Measurements from ENCODE around the gene TRMT2B. TPM values are rescaled to one million over a fixed set of nuclear protein-coding genes. Genes with fewer than 3 reads are reported as not detected.

TRMT2B gene
- polyA plus RNA-seq, 1 of the 3 experiments (the other 2 are of a cell fraction): 7.2 TPM

DNA sequence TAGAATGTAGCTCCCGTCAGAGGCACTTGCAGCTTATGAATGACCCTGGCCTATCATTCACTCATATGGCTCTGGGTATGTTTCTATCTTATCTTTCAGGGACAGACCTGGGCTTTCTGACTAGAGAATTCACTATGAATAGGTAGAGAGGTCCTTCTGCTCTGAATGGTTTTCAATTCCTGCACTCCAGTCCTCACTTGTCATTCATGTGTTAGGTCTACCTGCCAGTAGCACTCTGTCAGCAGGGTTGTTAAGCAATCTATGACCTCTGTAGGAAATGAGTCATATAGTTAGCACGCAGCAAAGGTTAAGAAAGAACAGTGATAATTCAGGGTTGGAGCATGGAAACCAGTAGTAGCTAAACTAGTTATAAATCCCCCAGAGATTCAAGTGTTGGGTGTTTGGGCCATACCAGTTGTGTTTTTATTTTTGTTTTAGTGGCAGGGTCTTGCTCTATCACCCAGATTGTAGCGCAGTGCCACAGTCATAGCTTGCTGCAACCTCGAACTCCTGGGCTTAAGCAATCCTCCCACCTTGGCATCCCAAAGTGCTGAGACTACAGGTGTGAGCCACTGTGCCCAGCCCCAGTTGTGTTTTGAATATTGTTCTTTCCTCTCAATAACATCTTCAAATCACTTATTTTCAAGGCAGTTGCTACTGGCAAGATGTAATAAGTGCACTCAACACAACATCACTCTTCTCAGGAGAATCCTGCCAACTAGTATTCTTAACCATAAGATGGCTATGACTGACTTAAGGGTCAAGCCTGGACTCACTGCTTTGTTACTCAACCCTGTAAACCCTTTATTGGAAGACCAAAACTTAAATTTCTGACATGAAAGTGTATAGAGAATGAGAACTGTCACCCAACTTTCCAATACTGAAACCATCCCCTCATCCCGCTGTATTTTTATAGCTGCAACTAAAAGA, 57.3 kb downstream of the TRMT2B start:
- POLR2A ChIA-PET: no interaction called here
- no peak for DNase-seq
- TF ChIP-seq FOSL2 (IDR thresholded peaks at IDR 0.05; ENCODE audit: borderline replicate concordance, low read depth) (0 out of 2 replicates have a peak, but pooled peaks have one; percentile 10), SIN3A (IDR thresholded peaks at IDR 0.05; ENCODE audit: borderline replicate concordance, low read depth, low read length) (no peak), TCF12 (IDR thresholded peaks at IDR 0.05) (no peak), YY1 (IDR thresholded peaks at IDR 0.05; ENCODE audit: low read depth) (no peak), REST (IDR thresholded peaks at IDR 0.05; ENCODE audit: low read depth, low read length) (no peak)
- TF ChIP-seq, protein P1, sequence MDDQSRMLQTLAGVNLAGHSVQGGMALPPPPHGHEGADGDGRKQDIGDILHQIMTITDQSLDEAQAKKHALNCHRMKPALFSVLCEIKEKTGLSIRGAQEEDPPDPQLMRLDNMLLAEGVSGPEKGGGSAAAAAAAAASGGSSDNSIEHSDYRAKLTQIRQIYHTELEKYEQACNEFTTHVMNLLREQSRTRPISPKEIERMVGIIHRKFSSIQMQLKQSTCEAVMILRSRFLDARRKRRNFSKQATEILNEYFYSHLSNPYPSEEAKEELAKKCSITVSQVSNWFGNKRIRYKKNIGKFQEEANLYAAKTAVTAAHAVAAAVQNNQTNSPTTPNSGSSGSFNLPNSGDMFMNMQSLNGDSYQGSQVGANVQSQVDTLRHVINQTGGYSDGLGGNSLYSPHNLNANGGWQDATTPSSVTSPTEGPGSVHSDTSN (IDR thresholded peaks at IDR 0.05): no peak
- TF ChIP-seq, protein P2, sequence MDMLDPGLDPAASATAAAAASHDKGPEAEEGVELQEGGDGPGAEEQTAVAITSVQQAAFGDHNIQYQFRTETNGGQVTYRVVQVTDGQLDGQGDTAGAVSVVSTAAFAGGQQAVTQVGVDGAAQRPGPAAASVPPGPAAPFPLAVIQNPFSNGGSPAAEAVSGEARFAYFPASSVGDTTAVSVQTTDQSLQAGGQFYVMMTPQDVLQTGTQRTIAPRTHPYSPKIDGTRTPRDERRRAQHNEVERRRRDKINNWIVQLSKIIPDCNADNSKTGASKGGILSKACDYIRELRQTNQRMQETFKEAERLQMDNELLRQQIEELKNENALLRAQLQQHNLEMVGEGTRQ (IDR thresholded peaks at IDR 0.05; ENCODE audit: borderline replicate concordance, low read depth, low read length): no peak

DNA sequence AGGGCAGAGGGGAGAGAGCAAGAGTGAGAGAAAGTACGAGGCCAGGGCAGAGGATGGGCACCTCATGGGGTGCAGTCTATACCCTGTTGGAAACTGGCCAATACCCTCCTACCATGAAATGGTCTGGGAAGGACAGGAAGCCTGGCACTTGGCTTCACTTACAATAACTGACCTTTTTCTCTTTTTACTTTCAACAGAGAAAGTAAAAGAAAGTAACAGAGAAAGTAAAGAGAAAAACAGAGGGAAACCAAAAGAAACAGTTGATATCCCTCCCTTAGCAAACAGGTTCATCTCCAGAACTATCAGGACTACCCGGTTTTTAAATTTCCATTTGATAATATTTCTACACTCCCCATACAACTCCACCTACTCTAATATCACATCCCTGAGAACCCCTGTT, 61.8 kb downstream of the TRMT2B start:
- H4K20me1 ChIP-seq (ENCODE audit: insufficient read depth): no peaks in the 10 kb centered on the region
- H2AFZ ChIP-seq (ENCODE audit: low read depth): no peak overlapping the region
- H3K9me2 ChIP-seq: no peaks in the 10 kb centered on the region
- no peaks in the 10 kb centered on the region for H3K9me3 ChIP-seq
- H3F3A ChIP-seq (replicated peaks; ENCODE audit: insufficient read depth): no peaks in the 10 kb centered on the region
- no peaks in the 10 kb centered on the region for H3K4me1 ChIP-seq (ENCODE audit: control insufficient read depth in 1 of 2, insufficient read depth in 2 of 2, low read depth in 1 of 2, low read length in 1 of 2)
- WGBS (ENCODE audit: low lambda C conversion rate): 39% methylated on average over 2 of the region's 2 CpGs
- H3K27me3 ChIP-seq (ENCODE audit: insufficient read depth): no peaks in the 10 kb centered on the region
- ChIA-PET POLR2A (no interaction called here), CTCF (no interaction called here)
- no peak overlapping the region for H3K4me3 ChIP-seq (ENCODE audit: low read depth in 2 of 2, low read length in 1 of 2)
- DNase-seq: no peak
- no peak overlapping the region for H3K27ac ChIP-seq (ENCODE audit: low read depth in 2 of 2, low read length in 1 of 2)
- no peak overlapping the region for H3K9ac ChIP-seq
- no peaks in the 10 kb centered on the region for H3K79me2 ChIP-seq (ENCODE audit: insufficient read depth)
- H3K36me3 ChIP-seq (replicated peaks in 1 of 2; ENCODE audit: control insufficient read depth in 1 of 2, insufficient read depth in 2 of 2, low read length in 1 of 2): no peaks in the 10 kb centered on the region
- H3K4me2 ChIP-seq: no peak overlapping the region
- TF ChIP-seq RXRA (IDR thresholded peaks at IDR 0.05; ENCODE audit: borderline replicate concordance, low read depth): no peak
- no peak for TF ChIP-seq NRF1 (IDR thresholded peaks at IDR 0.05; ENCODE audit: low read depth, low read length)
- TF ChIP-seq, protein P3, sequence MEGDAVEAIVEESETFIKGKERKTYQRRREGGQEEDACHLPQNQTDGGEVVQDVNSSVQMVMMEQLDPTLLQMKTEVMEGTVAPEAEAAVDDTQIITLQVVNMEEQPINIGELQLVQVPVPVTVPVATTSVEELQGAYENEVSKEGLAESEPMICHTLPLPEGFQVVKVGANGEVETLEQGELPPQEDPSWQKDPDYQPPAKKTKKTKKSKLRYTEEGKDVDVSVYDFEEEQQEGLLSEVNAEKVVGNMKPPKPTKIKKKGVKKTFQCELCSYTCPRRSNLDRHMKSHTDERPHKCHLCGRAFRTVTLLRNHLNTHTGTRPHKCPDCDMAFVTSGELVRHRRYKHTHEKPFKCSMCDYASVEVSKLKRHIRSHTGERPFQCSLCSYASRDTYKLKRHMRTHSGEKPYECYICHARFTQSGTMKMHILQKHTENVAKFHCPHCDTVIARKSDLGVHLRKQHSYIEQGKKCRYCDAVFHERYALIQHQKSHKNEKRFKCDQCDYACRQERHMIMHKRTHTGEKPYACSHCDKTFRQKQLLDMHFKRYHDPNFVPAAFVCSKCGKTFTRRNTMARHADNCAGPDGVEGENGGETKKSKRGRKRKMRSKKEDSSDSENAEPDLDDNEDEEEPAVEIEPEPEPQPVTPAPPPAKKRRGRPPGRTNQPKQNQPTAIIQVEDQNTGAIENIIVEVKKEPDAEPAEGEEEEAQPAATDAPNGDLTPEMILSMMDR (IDR thresholded peaks at IDR 0.05): no peak
- no peak for TF ChIP-seq FOSL2 (IDR thresholded peaks at IDR 0.05; ENCODE audit: borderline replicate concordance, low read depth)
- no peak for TF ChIP-seq MXI1 (IDR thresholded peaks at IDR 0.05; ENCODE audit: low read depth, low read length)
- no peak for TF ChIP-seq TEAD4 (IDR thresholded peaks at IDR 0.05; ENCODE audit: borderline replicate concordance, insufficient read depth)
- TF ChIP-seq SMC3 (IDR thresholded peaks at IDR 0.05; ENCODE audit: low read depth, low read length): no peak
- TF ChIP-seq TAF1 (IDR thresholded peaks at IDR 0.05; ENCODE audit: borderline replicate concordance, low read depth, low read length): no peak
- no peak for TF ChIP-seq GATA2 (CRISPR knock-in tag; IDR thresholded peaks at IDR 0.05)
- no peak for TF ChIP-seq RAD21 (IDR thresholded peaks at IDR 0.05; ENCODE audit: low read length)

More for the DNA sequence above, 57.3 kb downstream of the TRMT2B start:
- WGBS (ENCODE audit: low lambda C conversion rate): 33% methylated on average over 5 of the region's 5 CpGs
- no peaks in the 10 kb centered on the region for H3K27me3 ChIP-seq (ENCODE audit: insufficient read depth)
- no peaks in the 10 kb centered on the region for H3K4me1 ChIP-seq (ENCODE audit: control insufficient read depth in 1 of 2, insufficient read depth in 2 of 2, low read depth in 1 of 2, low read length in 1 of 2)
- H3K4me2 ChIP-seq: no peak overlapping the region
- peak overlapping the region in 1 of 2 experiments; percentile 59; a peak in 2 of 4 replicates for H3K27ac ChIP-seq (ENCODE audit: low read depth in 2 of 2, low read length in 1 of 2)
- H4K20me1 ChIP-seq (ENCODE audit: insufficient read depth): no peaks in the 10 kb centered on the region
- no peaks in the 10 kb centered on the region for H3K36me3 ChIP-seq (replicated peaks in 1 of 2; ENCODE audit: control insufficient read depth in 1 of 2, insufficient read depth in 2 of 2, low read length in 1 of 2)
- no peak overlapping the region for H2AFZ ChIP-seq (ENCODE audit: low read depth)
- no peaks in the 10 kb centered on the region for H3F3A ChIP-seq (replicated peaks; ENCODE audit: insufficient read depth)
- no peaks in the 10 kb centered on the region for H3K9me2 ChIP-seq
- H3K4me3 ChIP-seq (ENCODE audit: low read depth in 2 of 2, low read length in 1 of 2): no peak overlapping the region
- no peak overlapping the region for H3K9ac ChIP-seq
- H3K79me2 ChIP-seq (ENCODE audit: insufficient read depth): no peaks in the 10 kb centered on the region
- CTCF ChIA-PET: no interaction called here
- no peaks in the 10 kb centered on the region for H3K9me3 ChIP-seq
